ENCODE results near the gene CGB7. TPM values are rescaled to one million over a fixed set of nuclear protein-coding genes. Genes with fewer than 3 reads are reported as not detected.

Gene CGB7
- total and polyA plus RNA-seq, 12 donors: 0.13 to 0.97 (median 0.21) TPM; not detected in 8

GRCh38 chr19:49097453-49098288 is 40.1 kb upstream of the CGB7 start:
- peak; percentile 96 to 99 (median 98) for TF ChIP-seq CTCF (IDR thresholded peaks at IDR 0.05)
- TF ChIP-seq POLR2A (IDR thresholded peaks at IDR 0.05): no peak
- WGBS, 4 donors: 35 to 54% (median 39%) methylated on average over 7 to 8 of the region's 8 CpGs
- peak; percentile 58 to 89 (median 74) for DNase-seq
- Histone ChIP-seq H3K27ac (peak overlapping the region in 2 of 5 donors; percentile 12 to 32), H3K9me3 (replicated peaks in 1 of 3) (no peaks in the 10 kb centered on the region), H3K36me3 (replicated peaks in 1 of 2) (peaks cover 0 to 98% of the 10 kb centered on the region in 2 donors), H3K4me1 (replicated peaks in 1 of 2) (peaks cover 0 to 9% of the 10 kb centered on the region in 2 donors), H3K27me3 (no peaks in the 10 kb centered on the region), H3K4me3 (no peak overlapping the region)
- intact Hi-C loops (cut with DNase I): loop anchor here (2.0 to 5.0 kb wide), 2 partner anchors 49 to 110 kb away; no protein-coding TSS in a partner anchor

- Histone ChIP-seq H3K27ac (no peak overlapping the region), H3K27me3 (no peaks in the 10 kb centered on the region), H3K4me1 (replicated peaks in 1 of 2) (peaks cover 0 to 9% of the 10 kb centered on the region in 2 donors), H3K4me3 (no peak overlapping the region), H3K9me3 (replicated peaks in 1 of 3) (no peaks in the 10 kb centered on the region), H3K36me3 (replicated peaks in 1 of 2) (peaks cover 0 to 98% of the 10 kb centered on the region in 2 donors)
- intact Hi-C loops (cut with DNase I): loop anchor here (5.0 kb wide), 1 partner anchor 113 kb away; no protein-coding TSS in a partner anchor
- WGBS, 4 donors: 60 to 76% (median 71%) methylated on average over 14 to 23 of the region's 23 CpGs
- DNase-seq: peak in 3 of 7 donors; percentile 38 to 52 (median 52)
- TF ChIP-seq POLR2A (IDR thresholded peaks at IDR 0.05) (no peak), CTCF (IDR thresholded peaks at IDR 0.05) (no peak)
Observed at GRCh38 chr19:49094505-49095482, 37.2 kb upstream of the CGB7 start.

GRCh38 chr19:49092686-49093085 is 35.1 kb upstream of the CGB7 start:
- Histone ChIP-seq H3K27ac (no peak overlapping the region), H3K9me3 (replicated peaks in 1 of 3) (no peaks in the 10 kb centered on the region), H3K36me3 (replicated peaks in 1 of 2) (peaks cover 0 to 92% of the 10 kb centered on the region in 2 donors), H3K27me3 (no peaks in the 10 kb centered on the region), H3K4me3 (no peak overlapping the region), H3K4me1 (replicated peaks in 1 of 2) (peaks cover 0 to 18% of the 10 kb centered on the region in 2 donors)
- no peak for TF ChIP-seq CTCF (IDR thresholded peaks at IDR 0.05)
- TF ChIP-seq POLR2A (IDR thresholded peaks at IDR 0.05): no peak
- WGBS, 4 donors: 81 to 90% (median 82%) methylated on average over 6 of the region's 6 CpGs
- no peak for DNase-seq
- intact Hi-C loops (cut with DNase I): no loop called here

Measured in adrenal gland (tissue), 12 donors.